Activated CD8-positive, alpha-beta memory T cell treated with anti-CD3 and anti-CD28 coated beads, Interleukin-2, amount 50 U/mL, for 1 hour (primary cell): ENCODE data around the gene LRRC8D.
"Not testable (repeated sequence)": the region's sequence is repeated elsewhere in the genome, so short reads cannot be mapped to it uniquely, and the experiment has no call there.

Source experiments
- DNase-seq: peaks from one replicate; pipeline ENCODE4 v3.0.0-alpha.2; 2020; ENCODE audit errors: extremely low read depth

Gene LRRC8D

GRCh38 chr1:89912073-89912472 lies 91.2 kb downstream of the LRRC8D start:
- no peak for DNase-seq

GRCh38 chr1:89913353-89914095 lies 92.7 kb downstream of the LRRC8D start:
- no peak for DNase-seq

GRCh38 chr1:89917353-89917752 lies 96.5 kb downstream of the LRRC8D start:
- DNase-seq: no peak

GRCh38 chr1:89918127-89918793 lies 97.4 kb downstream of the LRRC8D start:
- DNase-seq: no peak

GRCh38 chr1:89918794-89919155 lies 97.9 kb downstream of the LRRC8D start:
- DNase-seq: no peak

- DNase-seq: no peak
Measured at GRCh38 chr1:89919174-89919573, 98.3 kb downstream of the LRRC8D start.

- no peak for DNase-seq
Measured at GRCh38 chr1:89922911-89923310, 102.1 kb downstream of the LRRC8D start.

GRCh38 chr1:89923517-89923916 lies 102.7 kb downstream of the LRRC8D start:
- no peak for DNase-seq

- not testable (repeated sequence) for DNase-seq
Measured at GRCh38 chr1:89924075-89924474, 103.2 kb downstream of the LRRC8D start.

GRCh38 chr1:89927049-89927448 lies 106.2 kb downstream of the LRRC8D start:
- DNase-seq: no peak

- DNase-seq: no peak
Measured at GRCh38 chr1:89927478-89927877, 106.6 kb downstream of the LRRC8D start.

- no peak for DNase-seq
Measured at GRCh38 chr1:89928506-89928905, 107.7 kb downstream of the LRRC8D start.

GRCh38 chr1:89929467-89930063 lies 108.7 kb downstream of the LRRC8D start:
- DNase-seq: no peak

GRCh38 chr1:89930579-89930978 lies 109.7 kb downstream of the LRRC8D start:
- DNase-seq: no peak

GRCh38 chr1:89931964-89932363 lies 111.1 kb downstream of the LRRC8D start:
- no peak for DNase-seq

GRCh38 chr1:89932598-89933364 lies 111.9 kb downstream of the LRRC8D start:
- DNase-seq: no peak

- no peak for DNase-seq
Measured at GRCh38 chr1:89934461-89934860, 113.6 kb downstream of the LRRC8D start.

- no peak for DNase-seq
Measured at GRCh38 chr1:89935235-89935634, 114.4 kb downstream of the LRRC8D start.

GRCh38 chr1:89936694-89937093 lies 115.9 kb downstream of the LRRC8D start:
- no peak for DNase-seq

- DNase-seq: no peak
Measured at GRCh38 chr1:89938171-89939055, 117.6 kb downstream of the LRRC8D start.

- DNase-seq: no peak
Measured at GRCh38 chr1:89939059-89939570, 118.3 kb downstream of the LRRC8D start.
